Astrocyte (in vitro differentiated cells and primary cell): ENCODE data around the gene ZC3H12D.

Experiments used
- EZH2 ChIP-seq: IDR thresholded peaks from 2 replicates; pipeline ENCODE4 v1.6.1; 2012; ENCODE audit warnings: mild to moderate bottlenecking, low read length, inconsistent platforms; ENCODE audit not compliant: insufficient read depth
- TF ChIP-seq, protein P1 (sequence below): IDR thresholded peaks from 2 replicates; pipeline ENCODE4 v1.5.1; 2011; ENCODE audit warnings: low read depth, mild to moderate bottlenecking, inconsistent platforms, low read length, moderate library complexity; ENCODE audit not compliant: insufficient read depth

DNA sequence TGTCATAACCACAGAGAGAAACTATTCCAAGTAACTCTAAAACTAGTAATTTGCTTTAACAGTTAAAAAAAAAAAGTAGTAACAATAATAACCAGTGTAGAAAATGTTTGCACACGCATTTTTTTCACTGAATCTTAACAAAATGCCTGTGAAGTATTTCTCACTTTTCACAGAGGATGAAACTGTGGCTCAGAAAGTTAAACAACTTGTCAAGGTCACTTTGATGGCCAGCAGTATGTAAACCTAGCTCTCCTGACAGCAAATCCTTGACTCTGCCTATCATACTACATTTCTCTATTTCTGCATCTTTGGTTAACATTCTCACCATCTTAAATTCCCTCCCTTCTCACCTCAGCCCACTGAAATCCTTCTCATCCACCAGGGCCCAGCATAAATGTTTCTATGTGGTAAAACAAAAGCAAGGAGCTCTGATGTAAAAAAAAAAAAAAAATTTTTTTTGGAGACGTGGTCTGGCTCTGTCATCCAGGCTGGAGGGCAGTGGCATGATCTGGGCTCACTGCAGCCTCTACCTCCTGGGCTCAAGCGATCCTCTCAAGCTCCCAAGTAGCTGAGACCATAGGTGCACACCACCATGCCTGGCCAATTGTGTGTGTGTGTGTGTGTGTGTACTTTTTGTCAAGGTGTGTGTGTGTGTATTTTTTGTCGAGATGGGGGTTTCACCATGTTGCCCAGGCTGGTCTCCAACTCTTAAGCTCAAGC, 26.1 kb upstream of the ZC3H12D start:
- TF ChIP-seq, protein P1, sequence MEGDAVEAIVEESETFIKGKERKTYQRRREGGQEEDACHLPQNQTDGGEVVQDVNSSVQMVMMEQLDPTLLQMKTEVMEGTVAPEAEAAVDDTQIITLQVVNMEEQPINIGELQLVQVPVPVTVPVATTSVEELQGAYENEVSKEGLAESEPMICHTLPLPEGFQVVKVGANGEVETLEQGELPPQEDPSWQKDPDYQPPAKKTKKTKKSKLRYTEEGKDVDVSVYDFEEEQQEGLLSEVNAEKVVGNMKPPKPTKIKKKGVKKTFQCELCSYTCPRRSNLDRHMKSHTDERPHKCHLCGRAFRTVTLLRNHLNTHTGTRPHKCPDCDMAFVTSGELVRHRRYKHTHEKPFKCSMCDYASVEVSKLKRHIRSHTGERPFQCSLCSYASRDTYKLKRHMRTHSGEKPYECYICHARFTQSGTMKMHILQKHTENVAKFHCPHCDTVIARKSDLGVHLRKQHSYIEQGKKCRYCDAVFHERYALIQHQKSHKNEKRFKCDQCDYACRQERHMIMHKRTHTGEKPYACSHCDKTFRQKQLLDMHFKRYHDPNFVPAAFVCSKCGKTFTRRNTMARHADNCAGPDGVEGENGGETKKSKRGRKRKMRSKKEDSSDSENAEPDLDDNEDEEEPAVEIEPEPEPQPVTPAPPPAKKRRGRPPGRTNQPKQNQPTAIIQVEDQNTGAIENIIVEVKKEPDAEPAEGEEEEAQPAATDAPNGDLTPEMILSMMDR = no peak
- no peak for TF ChIP-seq EZH2
